ENCODE data around the gene DYNC2H1. TPM values are rescaled to one million over a fixed set of nuclear protein-coding genes. Genes with fewer than 3 reads are reported as not detected.

The DYNC2H1 gene
- total RNA-seq, 2 experiments from 2014 or later = 1.3 to 2.0 TPM

DNA sequence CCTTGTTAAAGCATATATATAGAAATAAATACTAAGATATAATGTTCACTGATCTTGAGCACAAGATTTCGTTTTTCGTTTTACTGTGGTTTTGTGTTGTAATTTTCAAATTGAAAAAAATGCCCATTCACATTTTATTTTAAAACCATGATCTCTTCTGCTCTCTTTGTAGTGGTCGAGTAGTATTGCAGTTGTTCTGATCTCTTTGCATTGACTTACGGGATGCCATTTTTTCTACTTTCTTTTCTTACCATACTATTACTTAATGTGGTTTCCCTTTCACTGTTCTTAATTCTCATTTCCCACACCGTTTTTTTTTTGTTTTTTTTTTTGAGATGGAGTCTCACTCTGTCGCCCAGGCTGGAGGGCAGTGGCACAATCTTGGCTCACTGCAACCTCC, 289.6 kb downstream of the DYNC2H1 start:
- H3K4me1 Mint-ChIP-seq (ENCODE audit: low read depth) = no peaks in the 10 kb centered on the region
- ATAC-seq (no peak), DNase-seq (no peak)
- intact Hi-C loops (cut with micrococcal nuclease) = no loop called here
- H3K27ac Mint-ChIP-seq = no peak overlapping the region
- no peak overlapping the region for H3K4me3 Mint-ChIP-seq
- POLR2A ChIA-PET = no interaction called here
- CTCF ChIA-PET = no interaction called here
- H3K9me3 Mint-ChIP-seq = peaks cover 2% of the 10 kb centered on the region
- TF ChIP-seq, protein P1, sequence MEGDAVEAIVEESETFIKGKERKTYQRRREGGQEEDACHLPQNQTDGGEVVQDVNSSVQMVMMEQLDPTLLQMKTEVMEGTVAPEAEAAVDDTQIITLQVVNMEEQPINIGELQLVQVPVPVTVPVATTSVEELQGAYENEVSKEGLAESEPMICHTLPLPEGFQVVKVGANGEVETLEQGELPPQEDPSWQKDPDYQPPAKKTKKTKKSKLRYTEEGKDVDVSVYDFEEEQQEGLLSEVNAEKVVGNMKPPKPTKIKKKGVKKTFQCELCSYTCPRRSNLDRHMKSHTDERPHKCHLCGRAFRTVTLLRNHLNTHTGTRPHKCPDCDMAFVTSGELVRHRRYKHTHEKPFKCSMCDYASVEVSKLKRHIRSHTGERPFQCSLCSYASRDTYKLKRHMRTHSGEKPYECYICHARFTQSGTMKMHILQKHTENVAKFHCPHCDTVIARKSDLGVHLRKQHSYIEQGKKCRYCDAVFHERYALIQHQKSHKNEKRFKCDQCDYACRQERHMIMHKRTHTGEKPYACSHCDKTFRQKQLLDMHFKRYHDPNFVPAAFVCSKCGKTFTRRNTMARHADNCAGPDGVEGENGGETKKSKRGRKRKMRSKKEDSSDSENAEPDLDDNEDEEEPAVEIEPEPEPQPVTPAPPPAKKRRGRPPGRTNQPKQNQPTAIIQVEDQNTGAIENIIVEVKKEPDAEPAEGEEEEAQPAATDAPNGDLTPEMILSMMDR (IDR thresholded peaks at IDR 0.05) = no peak
- H3K27me3 Mint-ChIP-seq = no peaks in the 10 kb centered on the region
- no peaks in the 10 kb centered on the region for H3K36me3 Mint-ChIP-seq (ENCODE audit: low read depth)

DNA sequence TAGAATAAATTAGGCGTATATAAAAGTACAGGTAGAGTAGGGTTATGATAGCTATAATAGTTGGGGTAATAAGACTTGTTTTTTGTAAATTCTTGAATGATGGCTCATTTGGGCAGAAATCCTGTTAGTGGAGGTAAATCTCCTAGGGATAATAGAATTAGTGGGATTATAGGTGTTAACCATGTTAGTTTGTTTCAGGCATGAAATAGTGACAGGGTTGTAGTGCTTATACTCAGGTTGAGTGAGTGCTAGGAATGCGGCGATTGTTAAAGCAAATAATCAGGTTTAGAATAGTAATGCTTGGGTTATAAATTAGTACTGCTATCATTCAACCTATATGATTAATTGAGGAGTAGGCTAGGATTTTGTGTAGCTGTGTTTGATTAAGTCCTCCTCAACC, 297.1 kb downstream of the DYNC2H1 start:
- TF ChIP-seq, protein P1 (IDR thresholded peaks at IDR 0.05) = no peak
- POLR2A ChIA-PET = no interaction called here
- Mint-ChIP-seq H3K27me3 (no peaks in the 10 kb centered on the region), H3K4me1 (ENCODE audit: low read depth) (no peaks in the 10 kb centered on the region), H3K27ac (no peak overlapping the region), H3K36me3 (ENCODE audit: low read depth) (no peaks in the 10 kb centered on the region), H3K9me3 (no peaks in the 10 kb centered on the region), H3K4me3 (no peak overlapping the region)
- DNase-seq (no peak), ATAC-seq (no peak)
- CTCF ChIA-PET = no interaction called here
- intact Hi-C loops (cut with micrococcal nuclease) = no loop called here

DNA sequence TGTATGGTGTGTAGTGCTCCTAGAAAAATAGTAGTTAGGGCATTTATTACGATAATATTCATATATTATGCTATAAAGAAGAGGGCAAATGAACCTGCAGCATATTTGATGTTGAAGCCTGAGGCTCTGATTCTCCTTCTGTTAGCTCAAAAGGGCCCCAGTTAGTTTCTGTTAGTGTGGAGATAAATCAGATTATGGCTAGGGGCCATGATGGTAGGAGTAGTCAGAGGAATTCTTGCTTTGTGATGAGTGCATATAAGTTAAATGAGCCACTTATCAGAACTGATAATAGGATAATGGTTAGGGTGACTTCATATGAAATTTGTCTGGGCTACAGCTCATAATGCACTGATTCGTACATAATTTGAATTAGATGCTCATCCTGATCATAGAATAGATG, 298.4 kb downstream of the DYNC2H1 start:
- CTCF ChIA-PET = no interaction called here
- Mint-ChIP-seq H3K36me3 (ENCODE audit: low read depth) (no peaks in the 10 kb centered on the region), H3K27ac (no peak overlapping the region), H3K9me3 (no peaks in the 10 kb centered on the region), H3K27me3 (no peaks in the 10 kb centered on the region), H3K4me1 (ENCODE audit: low read depth) (no peaks in the 10 kb centered on the region), H3K4me3 (no peak overlapping the region)
- ATAC-seq = no peak
- no peak for DNase-seq
- POLR2A ChIA-PET = no interaction called here
- TF ChIP-seq, protein P1 (IDR thresholded peaks at IDR 0.05) = no peak
- intact Hi-C loops (cut with micrococcal nuclease) = no loop called here

DNA sequence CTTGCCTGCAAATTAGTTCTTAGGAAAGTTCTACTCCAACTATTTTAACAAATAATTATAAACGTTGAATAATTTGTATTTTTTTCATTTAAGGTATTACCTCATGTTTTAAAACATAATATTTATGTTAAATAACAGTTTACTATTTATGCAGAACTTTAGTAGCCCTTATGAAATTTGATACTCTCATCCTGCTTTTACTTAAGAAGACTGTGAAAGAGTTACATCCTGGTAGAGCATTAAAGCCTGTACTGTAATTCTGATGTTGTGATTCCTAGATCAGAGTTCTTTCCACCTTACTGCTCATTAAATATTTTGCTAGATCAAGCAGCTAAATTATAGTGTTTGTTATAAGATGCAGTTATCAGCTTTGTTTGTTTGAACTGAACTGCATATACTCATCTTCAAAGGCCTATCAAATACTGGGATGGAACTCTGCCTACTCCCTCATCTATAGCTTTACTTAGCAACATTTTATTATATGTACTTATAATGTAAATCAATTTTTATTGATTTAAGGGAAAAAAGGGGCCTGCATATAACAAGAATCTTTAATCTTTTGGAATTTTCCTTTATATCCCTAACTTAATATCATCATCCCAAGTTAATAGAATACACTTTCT, 304.2 kb downstream of the DYNC2H1 start:
- DNase-seq = no peak
- ATAC-seq = no peak
- no peak overlapping the region for H3K4me3 Mint-ChIP-seq
- no peak overlapping the region for H3K27ac Mint-ChIP-seq
- ChIA-PET CTCF (no interaction called here), POLR2A (no interaction called here)
- peaks cover 2% of the 10 kb centered on the region for H3K27me3 Mint-ChIP-seq
- TF ChIP-seq, protein P1 (IDR thresholded peaks at IDR 0.05) = no peak
- no peaks in the 10 kb centered on the region for H3K36me3 Mint-ChIP-seq (ENCODE audit: low read depth)
- H3K9me3 Mint-ChIP-seq = peaks cover 1% of the 10 kb centered on the region
- intact Hi-C loops (cut with micrococcal nuclease) = no loop called here
- no peaks in the 10 kb centered on the region for H3K4me1 Mint-ChIP-seq (ENCODE audit: low read depth)

DNA sequence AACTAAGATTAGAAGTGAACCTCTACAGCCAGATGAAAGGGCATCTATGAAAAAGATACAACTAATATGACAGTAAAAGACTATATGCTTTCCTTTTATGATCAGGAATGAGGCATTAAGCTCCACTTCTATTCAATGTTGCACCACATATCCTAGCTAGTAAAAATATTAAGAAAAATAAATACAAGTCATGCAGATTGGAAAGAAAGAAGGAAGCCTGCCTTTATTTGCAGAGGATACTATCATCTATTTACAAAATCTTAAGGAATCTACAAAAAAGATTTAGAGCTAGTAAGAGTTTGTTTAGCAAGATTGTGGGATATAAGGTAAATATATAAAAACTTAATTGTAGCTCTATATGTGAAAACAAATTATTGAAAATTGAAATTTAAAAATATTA, 308.8 kb downstream of the DYNC2H1 start:
- TF ChIP-seq, protein P1 (IDR thresholded peaks at IDR 0.05) = no peak
- ATAC-seq (no peak), DNase-seq (no peak)
- no peaks in the 10 kb centered on the region for H3K4me1 Mint-ChIP-seq (ENCODE audit: low read depth)
- peaks cover 7% of the 10 kb centered on the region for H3K9me3 Mint-ChIP-seq
- intact Hi-C loops (cut with micrococcal nuclease) = no loop called here
- H3K36me3 Mint-ChIP-seq (ENCODE audit: low read depth) = peaks cover 2% of the 10 kb centered on the region
- CTCF ChIA-PET = interaction anchor here (0.7 kb wide), 1 partner anchor 472 kb away, joined by 3 read pairs; no protein-coding TSS in a partner anchor
- peaks cover 2% of the 10 kb centered on the region for H3K27me3 Mint-ChIP-seq
- no peak overlapping the region for H3K27ac Mint-ChIP-seq
- POLR2A ChIA-PET = no interaction called here
- no peak overlapping the region for H3K4me3 Mint-ChIP-seq

Data from activated CD8-positive, alpha-beta T cell treated with anti-CD3 and anti-CD28 coated beads for 36 hours (primary cell).